CD4-positive, alpha-beta T cell treated with Interleukin-4 for 1 hour (primary cell): ENCODE data around the gene SYT1.
"Not testable (repeated sequence)": the region's sequence is repeated elsewhere in the genome, so short reads cannot be mapped to it uniquely, and the experiment has no call there.

Experiments
- DNase-seq, 2 donors: peaks; one replicate each; pipeline ENCODE4 v3.0.0-alpha.2; 2020 to 2022

SYT1 gene

GRCh38 chr12:78864403-78864869 lies at the start of gene SYT1:
Gene SYT1, plus strand, starts transcription at chr12:78864774.
- DNase-seq: no peak

DNA sequence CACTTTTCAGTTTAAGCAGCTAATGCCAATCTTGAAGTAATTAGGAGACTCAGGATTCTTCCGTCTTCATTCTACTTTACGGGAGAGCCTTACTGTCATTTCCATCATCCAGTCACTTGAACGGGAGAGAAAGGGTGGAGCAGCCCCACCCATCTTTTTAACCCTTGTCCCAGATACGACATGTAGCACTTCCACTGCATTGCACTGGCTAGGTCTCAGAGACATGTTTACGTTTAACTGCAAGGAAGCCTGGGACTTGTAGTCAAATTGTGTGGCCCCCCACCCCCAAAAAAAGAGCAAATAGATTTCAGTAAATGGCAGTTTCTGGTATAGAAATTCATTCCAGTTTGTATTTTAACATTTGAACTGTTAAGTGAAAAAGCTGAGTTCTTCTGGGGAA lies 46.1 kb upstream of the SYT1 start:
- DNase-seq: no peak

GRCh38 chr12:78820946-78821345 lies 43.6 kb upstream of the SYT1 start:
- DNase-seq: no peak

DNA sequence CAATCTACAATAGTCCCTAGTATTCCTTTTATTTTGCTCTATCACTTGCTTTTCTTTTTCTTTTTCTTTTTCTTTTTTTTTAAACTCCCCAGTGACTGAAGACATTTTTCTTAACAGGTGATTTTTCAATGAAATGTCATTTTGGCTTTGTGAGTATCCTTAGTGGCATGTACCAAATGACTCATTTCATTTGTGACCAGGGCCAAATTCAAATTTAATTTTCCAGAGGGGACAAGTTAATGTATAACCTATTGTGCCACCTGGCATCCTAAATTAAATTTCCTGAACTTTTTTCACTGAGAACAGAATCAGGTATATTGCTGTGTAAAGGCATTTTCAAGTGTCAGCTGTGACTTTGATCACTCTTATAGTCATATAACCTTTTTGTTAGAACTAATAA lies 39.7 kb upstream of the SYT1 start:
- no peak for DNase-seq

- DNase-seq: no peak
Observed at GRCh38 chr12:78829690-78830089, 34.9 kb upstream of the SYT1 start.

DNA sequence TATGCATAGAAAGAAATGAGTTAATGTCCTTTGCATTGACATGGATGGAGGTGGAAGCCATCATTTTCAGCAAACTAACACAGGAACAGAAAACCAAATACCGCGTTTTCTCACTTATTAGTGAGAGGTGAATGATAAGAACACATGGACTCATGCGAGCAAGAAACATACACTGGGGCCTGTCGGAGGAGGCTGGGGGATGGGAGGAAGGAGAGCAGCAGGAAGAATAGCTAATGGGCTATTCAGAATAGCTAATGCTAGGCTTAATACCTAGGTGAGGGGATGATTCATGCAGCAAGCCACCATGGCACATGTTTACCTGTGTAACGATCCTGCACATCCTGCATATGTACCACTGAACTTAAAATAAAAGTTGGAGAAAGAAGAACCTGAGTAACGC lies 29.1 kb upstream of the SYT1 start:
- DNase-seq: no peak

DNA sequence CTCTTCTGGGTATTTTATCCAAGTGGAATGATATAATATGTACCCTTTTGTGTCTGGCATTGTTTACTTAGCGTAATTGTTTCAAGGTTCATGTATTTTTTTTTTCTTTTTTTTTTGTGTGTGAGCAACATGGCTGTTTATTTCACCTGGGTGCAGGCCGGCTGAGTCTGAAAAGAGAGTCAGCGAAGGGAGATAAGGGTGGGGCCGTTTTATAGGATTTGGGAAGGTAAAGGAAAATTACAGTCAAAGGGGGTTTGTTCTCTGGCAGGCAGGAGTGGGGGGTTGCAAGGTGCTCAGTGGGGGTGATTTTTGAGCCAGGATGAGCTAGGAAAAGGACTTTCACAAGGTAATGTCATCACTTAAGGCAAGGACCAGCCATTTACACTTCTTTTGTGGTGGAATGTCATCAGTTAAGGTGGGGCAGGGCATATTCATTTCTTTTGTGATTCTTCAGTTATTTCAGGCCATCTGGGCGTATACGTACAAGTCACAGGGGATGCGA lies 24.0 kb upstream of the SYT1 start:
- DNase-seq: not testable (repeated sequence)

DNA sequence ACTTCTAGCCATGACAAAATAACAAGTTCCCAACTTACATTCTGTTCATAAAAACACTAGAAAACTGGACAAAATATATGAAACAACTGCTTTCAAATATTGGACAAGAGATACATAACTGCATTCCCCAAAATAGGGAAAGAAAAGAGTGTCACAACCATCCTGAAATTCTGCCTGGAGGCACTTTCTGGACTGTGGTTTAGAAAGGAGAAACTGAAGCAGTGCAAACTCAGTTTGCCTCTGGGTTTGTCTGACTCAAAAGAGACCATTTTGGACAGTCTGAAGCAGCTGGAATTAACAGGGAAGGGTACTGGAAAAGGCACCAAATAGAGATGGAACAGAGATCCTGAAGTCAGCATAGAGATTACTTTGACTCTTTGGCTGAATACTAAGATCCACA lies 11.3 kb upstream of the SYT1 start:
- DNase-seq: no peak

GRCh38 chr12:78863482-78864402 lies 832 bp upstream of the SYT1 start:
- no peak for DNase-seq

- DNase-seq: no peak
Observed at GRCh38 chr12:78864870-78865463, 393 bp downstream of the SYT1 start.

GRCh38 chr12:78865516-78865915 lies 942 bp downstream of the SYT1 start:
- no peak for DNase-seq

GRCh38 chr12:78866518-78866917 lies 1.9 kb downstream of the SYT1 start:
- no peak for DNase-seq

GRCh38 chr12:78870539-78870938 lies 6.0 kb downstream of the SYT1 start:
- DNase-seq: no peak

GRCh38 chr12:78871566-78871965 lies 7.0 kb downstream of the SYT1 start:
- DNase-seq: no peak

GRCh38 chr12:78878459-78878858 lies 13.9 kb downstream of the SYT1 start:
- DNase-seq: no peak

GRCh38 chr12:78878866-78879265 lies 14.3 kb downstream of the SYT1 start:
- no peak for DNase-seq

DNA sequence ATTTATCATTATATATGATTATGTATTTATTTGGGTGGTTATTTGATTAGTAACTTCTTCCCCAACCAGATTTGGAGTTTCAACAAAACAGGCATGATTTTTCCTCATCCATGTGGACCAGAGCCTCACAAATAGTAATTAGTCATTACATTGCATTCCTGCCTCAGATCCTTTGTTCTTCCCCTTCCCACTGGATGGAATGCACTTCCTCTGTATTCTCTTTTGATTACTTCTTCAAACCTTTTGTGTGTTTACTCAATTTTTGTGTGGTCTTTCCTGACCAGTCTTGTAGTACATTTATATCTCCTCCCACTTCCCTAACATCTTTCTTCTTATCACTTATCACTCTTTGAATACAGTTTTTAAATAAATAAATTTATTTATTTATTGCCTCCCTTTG lies 15.5 kb downstream of the SYT1 start:
- DNase-seq: no peak

GRCh38 chr12:78881685-78882084 lies 17.1 kb downstream of the SYT1 start:
- DNase-seq: no peak

DNA sequence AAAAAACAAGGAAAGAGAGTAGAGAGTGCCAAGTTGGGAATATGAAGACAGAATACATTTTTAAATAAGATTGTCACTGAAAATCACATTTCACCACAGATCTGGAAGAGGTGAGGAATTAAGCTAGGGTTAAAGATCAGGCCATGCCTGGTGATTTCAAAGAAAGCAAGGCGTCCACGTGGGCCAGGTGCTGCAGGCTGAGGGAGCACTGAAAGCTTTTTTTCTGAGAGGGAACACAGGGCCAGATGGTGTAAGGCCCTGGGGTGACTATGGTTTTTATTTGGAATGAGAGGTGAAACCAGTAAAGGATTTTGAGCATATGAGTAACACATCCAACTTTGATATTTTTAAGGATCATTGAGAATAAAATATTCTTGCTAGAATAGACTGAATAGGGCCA lies 20.9 kb downstream of the SYT1 start:
- DNase-seq: no peak

- DNase-seq: no peak
Observed at GRCh38 chr12:78886719-78887407, 22.3 kb downstream of the SYT1 start.

GRCh38 chr12:78887444-78887843 lies 22.9 kb downstream of the SYT1 start:
- no peak for DNase-seq

DNA sequence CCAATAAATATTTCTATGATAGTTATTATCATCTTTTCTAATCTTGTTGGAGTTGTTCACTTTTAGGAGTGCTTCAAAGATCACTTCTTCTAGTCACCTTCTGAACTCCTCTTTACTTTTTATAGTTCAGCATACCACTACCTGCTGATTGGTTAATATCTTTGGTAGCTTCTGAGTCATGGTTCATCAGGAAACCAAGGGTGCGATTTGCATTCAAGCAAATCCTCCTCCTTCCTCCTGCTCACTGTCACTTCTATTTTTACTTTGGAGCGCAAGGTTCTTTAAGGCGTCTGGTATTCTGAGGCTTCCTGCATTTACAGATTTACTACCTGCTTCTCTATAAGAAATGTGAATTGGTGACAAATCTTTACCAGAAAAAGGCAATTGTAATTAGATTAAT lies 24.0 kb downstream of the SYT1 start:
- no peak for DNase-seq

GRCh38 chr12:78891646-78892353 lies 27.2 kb downstream of the SYT1 start:
- no peak for DNase-seq
